Skeletal muscle satellite cell (primary cell): ENCODE data around the gene GRAMD1B.
"Not testable (repeated sequence)": the region's sequence is repeated elsewhere in the genome, so short reads cannot be mapped to it uniquely, and the experiment has no call there.

ENCODE experiments used
- H3K27me3 ChIP-seq: 2 replicates; pipeline ENCODE4 v1.7.0; 2013; ENCODE audit warnings: low read length; ENCODE audit not compliant: control insufficient read depth, insufficient read depth
- H3K36me3 ChIP-seq: 2 replicates; pipeline ENCODE4 v1.7.0; 2013; ENCODE audit warnings: mild to moderate bottlenecking, control low read depth, low read length; ENCODE audit not compliant: insufficient read depth
- H3K4me1 ChIP-seq: 2 replicates; pipeline ENCODE4 v1.7.0; 2013; ENCODE audit warnings: low read length; ENCODE audit not compliant: control insufficient read depth, insufficient read depth
- H3K4me2 ChIP-seq: 2 replicates; pipeline ENCODE4 v1.7.0; 2013; ENCODE audit warnings: mild to moderate bottlenecking, low read length
- H3K4me3 ChIP-seq: 2 replicates; pipeline ENCODE4 v1.7.0; 2013; ENCODE audit warnings: low read length
- H3K9ac ChIP-seq: 2 replicates; pipeline ENCODE4 v1.7.0; 2013; ENCODE audit warnings: mild to moderate bottlenecking, low read depth, low read length, moderate library complexity
- H3K9me3 ChIP-seq: replicated peaks from 2 replicates; pipeline ENCODE4 v1.7.0; 2013; ENCODE audit warnings: mild to moderate bottlenecking, control low read depth, low read length

Gene GRAMD1B

DNA sequence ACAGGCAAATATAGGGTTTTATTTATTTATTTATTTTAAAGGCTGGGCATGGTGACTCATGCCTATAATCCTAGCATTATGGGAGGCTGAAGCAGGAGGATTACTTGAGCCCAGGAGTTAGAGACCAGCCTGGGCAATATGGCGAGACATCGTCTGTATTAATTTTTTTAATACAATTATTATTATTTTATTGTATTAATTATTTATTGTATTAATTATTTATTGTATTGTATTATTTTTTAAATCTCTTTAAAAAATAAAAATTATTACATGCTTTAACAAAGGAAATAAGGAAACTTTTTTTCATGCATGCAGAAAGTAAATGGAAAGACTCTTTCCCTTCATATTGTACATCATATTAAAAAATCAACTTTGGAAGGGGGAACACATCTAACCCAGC is 220.8 kb downstream of the GRAMD1B start:
- no peaks in the 10 kb centered on the region for H3K9me3 ChIP-seq
- no peak overlapping the region for H3K4me2 ChIP-seq
- H3K4me3 ChIP-seq, result no peak overlapping the region
- H3K36me3 ChIP-seq, result no peaks in the 10 kb centered on the region
- peaks cover 3% of the 10 kb centered on the region for H3K4me1 ChIP-seq
- no peak overlapping the region for H3K9ac ChIP-seq
- H3K27me3 ChIP-seq, result peaks cover 41% of the 10 kb centered on the region

DNA sequence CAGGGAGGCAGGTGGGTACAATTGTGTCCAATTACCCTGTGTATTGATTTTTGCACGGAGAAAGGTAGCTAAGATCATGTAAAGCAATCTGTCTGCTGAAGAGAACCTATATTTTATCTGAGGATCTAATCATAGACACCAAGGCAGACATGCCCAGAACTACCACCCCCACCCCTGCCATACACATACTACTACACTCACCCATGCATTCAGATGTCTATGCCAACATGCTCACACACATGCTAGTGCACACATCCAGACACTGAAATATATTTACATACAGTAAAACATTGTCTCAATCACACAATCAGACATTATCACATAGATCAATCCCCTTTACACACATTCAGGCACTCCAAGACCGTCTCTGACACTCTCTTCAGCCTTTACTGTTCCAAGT is 222.5 kb downstream of the GRAMD1B start:
- Histone ChIP-seq H3K4me3 (no peak overlapping the region), H3K9me3 (no peaks in the 10 kb centered on the region), H3K27me3 (peaks cover 38% of the 10 kb centered on the region), H3K4me2 (no peak overlapping the region), H3K9ac (no peak overlapping the region), H3K36me3 (no peaks in the 10 kb centered on the region), H3K4me1 (peaks cover 3% of the 10 kb centered on the region)

DNA sequence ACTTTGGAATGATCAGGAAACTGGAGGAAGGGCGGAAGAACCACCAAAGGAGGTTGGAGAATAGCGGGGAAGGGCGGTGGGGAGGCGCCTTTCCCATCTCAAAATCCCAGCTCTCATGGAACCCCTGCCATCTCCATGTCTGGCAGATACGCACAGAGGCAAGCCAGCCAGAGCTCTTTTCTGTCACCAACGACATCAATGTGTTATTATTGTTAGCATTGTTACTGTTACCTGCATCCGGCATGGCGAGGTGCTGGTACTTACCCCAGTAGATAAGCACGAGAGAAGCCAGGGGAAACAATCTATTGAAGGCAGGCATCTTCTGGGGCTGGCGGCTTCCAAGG is 223.4 kb downstream of the GRAMD1B start:
- H3K9me3 ChIP-seq, result no peaks in the 10 kb centered on the region
- H3K4me3 ChIP-seq, result peak overlapping the region; percentile 77
- peaks cover 33% of the 10 kb centered on the region for H3K27me3 ChIP-seq
- no peaks in the 10 kb centered on the region for H3K36me3 ChIP-seq
- peaks cover 3% of the 10 kb centered on the region for H3K4me1 ChIP-seq
- H3K4me2 ChIP-seq, result peak overlapping the region; percentile 92
- H3K9ac ChIP-seq, result no peak overlapping the region

DNA sequence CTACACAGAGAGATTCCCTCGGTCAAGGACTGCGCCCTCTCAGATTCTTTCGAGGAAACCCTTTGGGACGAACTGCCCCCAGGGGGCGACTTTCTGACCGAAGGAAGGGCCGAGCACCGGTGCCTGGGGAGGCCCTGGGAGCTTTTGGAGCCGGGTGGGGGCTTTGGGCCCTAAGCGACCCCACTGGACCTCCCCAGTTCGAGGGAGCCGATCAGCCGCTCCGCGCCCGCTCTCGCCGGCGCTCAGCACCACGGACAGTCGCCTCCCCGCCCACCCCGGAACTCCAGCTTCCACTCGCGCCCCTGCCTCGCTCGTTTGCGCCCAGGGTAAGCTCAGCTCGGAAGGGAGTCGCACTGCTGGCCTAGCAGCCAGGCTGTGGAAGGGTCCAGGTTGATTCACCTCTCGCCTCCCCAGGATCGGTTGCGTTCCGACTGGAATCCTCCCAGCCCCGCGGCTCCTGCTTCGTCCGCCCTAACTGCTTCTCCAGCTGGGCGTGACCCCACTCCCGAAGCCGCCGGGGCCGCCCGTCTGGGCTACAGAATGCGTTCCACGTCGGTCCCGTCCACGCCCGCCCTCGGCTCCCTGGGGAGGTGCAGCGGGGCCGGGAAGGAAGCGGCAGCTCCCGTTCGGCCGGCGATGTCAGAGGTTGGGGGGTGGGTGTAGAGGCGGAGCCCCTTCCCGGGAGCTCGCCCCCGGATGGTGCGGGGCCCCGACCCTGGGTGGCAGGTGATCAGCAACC is 223.9 kb downstream of the GRAMD1B start:
- H3K27me3 ChIP-seq, result peaks cover 36% of the 10 kb centered on the region
- H3K4me3 ChIP-seq, result peak overlapping the region; percentile 77

DNA sequence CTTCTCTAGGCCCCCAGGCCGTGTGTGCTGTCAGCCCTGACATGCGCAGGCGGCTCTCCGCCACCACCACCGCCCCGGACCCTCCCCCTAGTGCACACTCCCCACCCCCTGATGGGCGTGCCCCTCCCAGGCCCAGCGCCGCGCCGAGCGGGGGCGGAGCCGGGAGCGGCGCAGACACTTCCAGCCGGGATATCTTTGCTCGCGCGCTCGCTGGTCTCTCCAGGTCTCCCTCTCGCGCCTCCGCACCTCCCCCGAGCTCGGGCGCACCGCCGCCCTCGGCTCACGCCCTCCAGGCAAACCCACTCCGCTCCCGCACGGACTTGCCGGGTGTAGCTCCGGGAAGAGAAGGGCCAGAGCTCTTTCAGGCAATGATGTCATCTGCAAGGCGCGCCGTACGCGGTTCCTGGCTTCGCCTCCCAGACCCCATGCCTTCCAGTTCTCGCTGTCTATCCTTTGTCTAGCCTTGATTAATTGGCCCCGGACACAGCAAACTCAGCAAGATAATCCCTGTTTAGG is 224.6 kb downstream of the GRAMD1B start, which contains the start of gene SCN3B:
Gene SCN3B (minus strand): TSS at position 59 of the 516 bp plus-strand sequence. CDS start 823 bp downstream, outside the sequence.
- Histone ChIP-seq H3K4me3 (peak within 1 kb of the TSS; percentile 77), H3K27me3 (peaks cover 43% of the 10 kb centered on the region), H3K9ac (no peak within 1 kb of the TSS), H3K4me1 (peaks cover 3% of the 10 kb centered on the region), H3K36me3 (no peaks in the 10 kb centered on the region), H3K9me3 (no peaks in the 10 kb centered on the region), H3K4me2 (peak within 1 kb of the TSS; percentile 92)

More for the DNA sequence above, 223.9 kb downstream of the GRAMD1B start:
- Histone ChIP-seq H3K36me3 (no peaks in the 10 kb centered on the region), H3K4me1 (peaks cover 3% of the 10 kb centered on the region), H3K9me3 (no peaks in the 10 kb centered on the region), H3K4me2 (peak overlapping the region; percentile 92), H3K9ac (no peak overlapping the region)

DNA sequence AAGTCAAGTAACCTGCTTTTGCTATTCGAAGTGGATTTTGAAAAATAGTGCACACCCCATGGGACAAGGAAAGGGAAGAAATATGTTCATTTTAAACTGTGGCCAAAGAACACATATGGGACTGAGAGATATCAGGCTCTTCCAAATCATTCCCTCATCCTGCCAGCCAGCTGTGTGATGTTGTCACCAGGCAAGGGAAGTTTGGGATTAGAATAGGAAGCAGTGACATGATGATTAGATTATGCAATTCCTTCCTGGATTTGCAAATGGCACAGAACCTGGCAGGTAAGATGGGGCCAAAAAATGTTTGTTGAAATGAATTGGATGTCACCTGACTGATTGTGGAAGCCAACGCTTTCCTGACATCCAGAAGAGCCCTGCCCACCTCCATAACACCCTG is 229.2 kb downstream of the GRAMD1B start:
- no peaks in the 10 kb centered on the region for H3K36me3 ChIP-seq
- no peak overlapping the region for H3K9ac ChIP-seq
- H3K4me1 ChIP-seq, result peaks cover 3% of the 10 kb centered on the region
- peaks cover 22% of the 10 kb centered on the region for H3K27me3 ChIP-seq
- no peaks in the 10 kb centered on the region for H3K9me3 ChIP-seq
- no peak overlapping the region for H3K4me2 ChIP-seq
- H3K4me3 ChIP-seq, result no peak overlapping the region

DNA sequence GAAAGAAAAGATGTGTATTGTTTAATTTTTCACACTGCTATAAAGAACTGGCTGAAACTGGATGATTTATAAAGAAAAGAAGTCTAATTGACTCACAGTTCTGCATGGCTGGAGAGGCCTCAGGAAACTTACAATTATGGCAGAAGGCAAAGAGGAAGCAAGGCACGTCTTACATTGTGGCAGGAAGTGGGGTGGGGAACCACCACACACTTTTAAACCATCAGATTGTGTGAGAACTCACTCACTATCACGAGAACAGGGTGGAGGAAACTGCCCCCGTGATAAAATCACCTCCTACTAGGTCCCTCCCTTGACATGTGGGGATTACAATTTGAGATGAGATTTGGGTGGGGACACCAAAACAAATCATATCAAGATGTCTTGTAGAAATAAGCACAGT is 229.9 kb downstream of the GRAMD1B start:
- H3K4me1 ChIP-seq, H3K9ac ChIP-seq, H3K4me3 ChIP-seq, H3K4me2 ChIP-seq, H3K9me3 ChIP-seq, H3K36me3 ChIP-seq: not testable (repeated sequence)
- peaks cover 24% of the 10 kb centered on the region for H3K27me3 ChIP-seq

DNA sequence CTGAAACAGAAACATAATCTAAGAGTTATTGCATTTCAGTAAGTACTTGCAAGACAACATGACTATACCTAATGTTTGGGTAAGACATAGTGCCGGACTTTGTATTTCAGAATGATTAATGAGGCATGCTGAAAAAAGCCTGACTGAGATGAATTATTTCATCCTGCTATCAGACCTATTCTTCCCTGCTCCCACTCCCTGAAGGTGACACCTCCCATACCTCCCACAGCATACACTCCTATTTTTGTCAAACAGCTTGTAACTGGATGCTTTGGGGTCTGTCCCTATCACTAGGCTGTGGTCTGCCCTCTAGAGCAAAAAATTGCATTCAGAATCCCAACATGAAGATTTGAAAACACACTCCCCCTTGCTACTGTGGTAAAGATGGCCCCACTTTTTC is 235.2 kb downstream of the GRAMD1B start:
- H3K4me1 ChIP-seq, result no peaks in the 10 kb centered on the region
- H3K4me2 ChIP-seq, result no peak overlapping the region
- no peaks in the 10 kb centered on the region for H3K36me3 ChIP-seq
- H3K4me3 ChIP-seq, result no peak overlapping the region
- no peaks in the 10 kb centered on the region for H3K9me3 ChIP-seq
- H3K27me3 ChIP-seq, result peaks cover 12% of the 10 kb centered on the region
- no peak overlapping the region for H3K9ac ChIP-seq

DNA sequence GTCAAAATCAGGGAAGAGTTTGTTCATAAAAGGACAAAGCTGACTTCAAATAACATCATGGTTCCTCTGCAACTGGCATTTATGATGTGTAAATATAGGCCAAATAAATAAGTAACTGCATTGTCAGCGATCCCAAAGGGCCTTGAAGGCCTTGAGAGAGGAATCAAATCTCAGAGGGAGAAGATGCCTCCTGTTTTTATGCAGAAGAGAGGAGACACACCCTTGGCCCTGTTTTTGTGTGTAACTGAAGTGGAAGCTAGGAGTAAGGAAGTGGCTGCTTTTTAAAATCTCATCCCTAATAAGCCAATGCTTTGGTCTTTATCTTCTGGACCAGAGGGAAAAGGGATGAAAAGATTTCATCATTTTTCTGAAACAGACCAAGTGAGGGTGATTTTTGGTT is 240.0 kb downstream of the GRAMD1B start:
- Histone ChIP-seq H3K4me2 (no peak overlapping the region), H3K9ac (no peak overlapping the region), H3K36me3 (no peaks in the 10 kb centered on the region), H3K9me3 (no peaks in the 10 kb centered on the region), H3K27me3 (peaks cover 19% of the 10 kb centered on the region), H3K4me1 (no peaks in the 10 kb centered on the region), H3K4me3 (no peak overlapping the region)

DNA sequence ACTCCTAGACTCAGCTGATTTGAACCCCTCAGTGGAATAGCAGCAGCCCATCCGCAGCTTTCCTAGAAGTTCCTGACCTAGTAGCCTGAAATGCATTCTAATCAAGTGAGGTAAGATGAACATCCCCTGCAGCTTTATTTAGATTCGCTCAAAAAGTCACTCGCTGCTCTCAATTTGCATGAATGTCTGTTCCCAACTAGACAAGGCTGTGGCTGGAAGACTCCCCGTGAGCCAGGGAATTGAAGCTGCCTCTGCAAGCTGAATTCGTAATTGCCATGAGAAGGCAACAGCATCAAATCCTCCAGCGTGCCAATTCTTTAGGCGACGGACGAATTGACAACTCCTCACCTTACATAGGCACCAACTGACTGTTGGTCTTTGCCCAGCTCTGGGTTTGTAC is 241.5 kb downstream of the GRAMD1B start:
- H3K9ac ChIP-seq, result no peak overlapping the region

DNA sequence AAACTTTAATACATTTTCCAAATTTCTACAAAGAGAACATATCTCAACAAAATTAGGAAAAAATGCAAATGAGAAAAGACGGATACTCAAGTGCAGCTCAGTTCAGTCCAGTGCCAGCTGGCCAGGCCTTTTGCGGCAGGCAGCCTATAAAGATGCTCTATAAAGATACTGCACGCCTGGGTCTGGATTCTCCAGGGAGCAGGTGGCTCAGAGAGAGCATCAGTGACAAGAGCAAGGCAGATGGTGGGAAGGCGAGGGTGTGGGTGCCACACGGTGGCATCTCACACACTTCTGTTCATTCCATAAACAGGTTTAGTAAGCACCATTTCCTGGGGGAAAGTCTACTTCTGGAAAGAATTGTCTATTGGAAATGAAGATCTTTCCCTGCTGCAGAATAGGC is 242.5 kb downstream of the GRAMD1B start:
- Histone ChIP-seq H3K9me3 (no peaks in the 10 kb centered on the region), H3K4me3 (no peak overlapping the region), H3K4me1 (no peaks in the 10 kb centered on the region), H3K4me2 (no peak overlapping the region), H3K9ac (no peak overlapping the region), H3K27me3 (peaks cover 19% of the 10 kb centered on the region), H3K36me3 (no peaks in the 10 kb centered on the region)

More for the DNA sequence above, 241.5 kb downstream of the GRAMD1B start:
- Histone ChIP-seq H3K4me2 (no peak overlapping the region), H3K27me3 (peaks cover 19% of the 10 kb centered on the region), H3K36me3 (no peaks in the 10 kb centered on the region), H3K9me3 (no peaks in the 10 kb centered on the region), H3K4me3 (no peak overlapping the region), H3K4me1 (no peaks in the 10 kb centered on the region)

DNA sequence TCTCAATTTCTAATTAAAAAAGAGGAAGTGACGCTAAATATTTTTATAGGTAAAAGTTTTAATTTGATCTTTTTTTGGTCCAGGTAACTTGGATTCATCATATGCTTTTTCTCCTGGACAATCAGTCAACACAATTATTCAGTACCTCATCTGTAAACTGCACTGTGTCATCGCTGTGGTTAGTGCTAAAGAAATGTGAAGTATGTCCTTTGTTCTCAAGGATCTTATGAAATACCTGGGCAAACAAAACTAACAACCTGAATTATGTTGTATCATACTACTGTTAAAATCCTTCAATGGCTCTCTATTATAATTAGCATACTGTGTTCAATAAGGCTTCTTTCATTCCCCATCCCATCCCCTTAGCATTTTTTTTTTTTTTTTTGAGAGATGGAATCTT is 244.2 kb downstream of the GRAMD1B start:
- Histone ChIP-seq H3K36me3 (no peaks in the 10 kb centered on the region), H3K27me3 (peaks cover 15% of the 10 kb centered on the region), H3K4me2 (no peak overlapping the region), H3K9ac (no peak overlapping the region), H3K4me3 (no peak overlapping the region), H3K9me3 (no peaks in the 10 kb centered on the region), H3K4me1 (no peaks in the 10 kb centered on the region)
